Measurements from ENCODE around the gene NR1D1.

The NR1D1 gene

GRCh38 chr17:40058186-40058784 is 42.1 kb downstream of the NR1D1 start:
- no peak for TF ChIP-seq JUND (IDR thresholded peaks at IDR 0.05; ENCODE audit: low read depth)
- no peak for DNase-seq (ENCODE audit: low read depth in 1 of 2, low spot score in 1 of 2)
- in situ Hi-C loops (cut with HindIII; ENCODE audit: low pct_unique_long_range_greater_than_20kb, low sequenced_read_pairs): no loop called here

DNA sequence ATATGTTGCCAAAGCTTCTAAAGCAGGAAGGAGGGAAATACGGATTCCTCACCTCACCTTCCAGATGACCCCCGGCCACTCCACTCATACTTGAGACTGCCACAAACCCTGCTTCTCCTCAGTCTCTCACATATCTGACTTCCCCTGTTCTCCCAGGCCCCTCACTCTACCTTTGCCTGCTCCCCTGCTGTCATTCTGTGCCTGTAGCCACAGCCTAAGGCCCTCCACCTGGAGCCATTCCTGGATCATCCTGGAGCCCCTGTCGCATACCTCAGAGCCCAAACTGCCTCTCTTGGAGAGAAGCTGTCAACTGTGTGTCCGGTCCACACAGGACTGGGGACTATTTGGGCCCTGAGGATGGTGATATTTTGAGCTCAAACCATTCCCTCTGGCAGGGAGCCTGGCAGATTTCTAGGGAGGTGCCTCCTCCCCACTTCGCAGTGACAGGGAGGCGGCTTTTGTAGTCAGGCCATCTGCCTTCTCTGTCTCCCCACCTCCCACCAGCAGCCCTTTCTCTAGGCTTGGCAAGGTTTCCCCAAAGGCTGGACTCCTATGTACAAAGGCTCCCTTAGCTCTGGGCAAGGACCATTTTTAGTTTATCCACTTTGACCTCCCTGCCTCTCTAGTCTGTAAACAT is 43.9 kb downstream of the NR1D1 start:
- in situ Hi-C loops (cut with HindIII; ENCODE audit: low pct_unique_long_range_greater_than_20kb, low sequenced_read_pairs): no loop called here
- no peak for DNase-seq (ENCODE audit: low read depth in 1 of 2, low spot score in 1 of 2)

More for the DNA sequence above, 43.9 kb downstream of the NR1D1 start:
- TF ChIP-seq JUND (IDR thresholded peaks at IDR 0.05; ENCODE audit: low read depth): no peak
